AML-193 (cell line): ENCODE measurements around the gene JADE2.
"Not testable (repeated sequence)": the region's sequence is repeated elsewhere in the genome, so short reads cannot be mapped to it uniquely, and the experiment has no call there.

Experiments
- DNase-seq, 2 experiments: peaks; one replicate each; lab custom pipeline; 2025; lab: John Stamatoyannopoulos, UW

Gene JADE2

DNA sequence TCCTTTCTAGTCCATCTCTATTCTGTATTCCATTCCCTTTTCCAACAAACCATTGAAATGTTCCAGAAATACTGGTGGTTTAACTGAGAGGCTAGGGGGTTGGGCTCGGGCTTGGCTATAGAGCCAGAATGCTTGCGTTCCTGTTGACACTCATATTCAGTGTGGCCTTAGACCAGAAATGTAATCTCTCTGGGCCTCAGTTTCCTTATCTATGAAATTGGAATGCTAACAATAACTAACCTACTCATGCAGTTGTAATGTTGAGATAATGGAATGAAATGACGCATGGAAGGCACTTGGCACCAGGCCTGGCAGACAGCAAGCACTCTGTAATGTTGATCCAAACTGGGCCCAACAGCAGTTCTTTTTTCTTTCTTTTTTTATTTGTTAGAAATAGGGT lies 26.8 kb downstream of the JADE2 start:
- DNase-seq = no peak

DNA sequence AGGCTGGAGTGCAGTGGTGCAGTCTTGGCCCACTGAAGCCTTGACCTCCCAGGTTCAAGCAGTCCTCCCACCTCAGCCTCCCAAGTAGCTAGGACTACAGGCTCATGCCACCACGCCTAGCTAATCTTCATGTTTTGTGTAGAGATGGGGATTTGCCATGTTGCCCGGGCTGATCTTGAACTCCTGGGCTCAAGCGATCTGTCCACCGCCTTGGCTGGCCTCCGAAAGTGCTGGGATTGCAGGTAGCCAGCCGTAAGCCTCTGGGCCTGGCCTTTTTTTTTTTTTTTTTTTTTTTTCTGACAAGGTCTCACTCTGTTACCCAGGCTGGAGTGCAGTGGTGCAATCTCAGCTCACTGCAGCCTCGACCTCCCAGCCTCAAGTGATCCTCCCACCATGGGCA lies 27.2 kb downstream of the JADE2 start:
- not testable (repeated sequence) for DNase-seq

GRCh38 chr5:134553821-134554267 lies 28.4 kb downstream of the JADE2 start:
- no peak for DNase-seq

- DNase-seq = no peak
These were observed 29.1 kb downstream of the JADE2 start for GRCh38 chr5:134554319-134555222.

DNA sequence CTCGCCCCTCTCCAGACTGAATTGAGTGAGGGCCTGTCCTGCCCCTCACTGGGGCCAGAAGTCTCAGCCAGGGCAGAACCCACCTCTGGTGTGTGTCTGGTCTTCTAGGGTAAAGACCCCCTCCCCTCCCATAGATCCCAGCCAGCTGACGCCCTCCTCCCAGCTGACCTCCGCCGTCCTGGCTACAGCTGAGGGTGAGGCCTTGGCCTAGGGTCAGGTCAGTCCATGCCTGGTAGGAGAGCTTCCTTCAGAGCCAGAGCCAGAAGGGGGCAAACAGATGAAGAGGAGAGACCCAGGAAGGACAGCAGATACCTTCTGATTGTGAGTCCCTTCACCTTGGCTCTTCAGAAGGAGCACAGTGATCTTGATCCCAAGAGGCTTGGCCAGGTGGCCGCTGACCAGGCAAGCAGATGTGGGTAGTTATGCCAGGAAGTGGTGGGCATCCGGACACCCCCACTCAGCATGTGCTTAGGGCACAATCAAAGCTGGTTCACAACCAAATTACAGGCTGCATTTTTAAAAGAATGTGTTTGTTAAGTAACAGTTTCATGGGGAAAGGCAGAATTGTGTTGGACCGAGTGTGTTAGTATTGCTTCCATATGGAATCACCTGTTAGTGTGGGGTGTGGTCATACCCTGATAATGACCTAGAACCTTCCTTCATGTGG lies 29.9 kb downstream of the JADE2 start:
- DNase-seq = no peak

GRCh38 chr5:134555890-134556311 lies 30.4 kb downstream of the JADE2 start:
- peak; percentile 4 to 14 for DNase-seq

GRCh38 chr5:134556588-134556987 lies 31.1 kb downstream of the JADE2 start:
- not testable (repeated sequence) for DNase-seq

- no peak for DNase-seq
These were observed 31.5 kb downstream of the JADE2 start for GRCh38 chr5:134556994-134557393.

DNA sequence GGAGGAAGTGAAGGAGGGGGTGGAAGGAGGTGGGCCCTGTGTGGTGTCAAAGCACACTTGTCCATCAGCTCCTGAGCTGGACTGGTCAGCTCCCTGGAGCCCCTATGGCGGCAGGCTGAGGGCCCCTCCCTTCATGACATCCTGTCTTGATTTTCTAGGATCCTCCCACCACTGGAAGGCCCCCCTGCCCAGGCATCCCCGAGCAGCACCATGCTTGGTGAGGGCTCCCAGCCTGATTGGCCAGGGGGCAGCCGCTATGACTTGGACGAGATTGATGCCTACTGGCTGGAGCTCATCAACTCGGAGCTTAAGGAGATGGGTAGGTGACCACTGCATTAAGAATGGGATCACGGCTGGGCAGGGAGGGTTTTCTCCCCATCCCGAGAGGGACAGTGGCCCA lies 34.2 kb downstream of the JADE2 start:
- no peak for DNase-seq

DNA sequence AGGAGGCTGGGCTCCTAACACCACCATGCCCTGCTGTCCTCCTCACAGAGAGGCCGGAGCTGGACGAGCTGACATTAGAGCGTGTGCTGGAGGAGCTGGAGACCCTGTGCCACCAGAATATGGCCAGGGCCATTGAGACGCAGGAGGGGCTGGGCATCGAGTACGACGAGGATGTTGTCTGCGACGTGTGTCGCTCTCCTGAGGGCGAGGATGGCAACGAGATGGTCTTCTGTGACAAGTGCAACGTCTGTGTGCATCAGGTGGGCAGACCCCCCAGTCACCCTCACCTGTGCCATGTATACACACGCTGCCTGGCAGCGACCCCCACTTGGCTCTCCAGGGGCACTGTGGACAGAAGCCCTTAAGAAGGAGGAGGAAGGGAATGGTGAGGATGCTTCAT lies 35.2 kb downstream of the JADE2 start:
- no peak for DNase-seq

- peak in 1 of 2 experiments; percentile 26 for DNase-seq
These were observed 36.4 kb downstream of the JADE2 start for GRCh38 chr5:134561871-134562296.

DNA sequence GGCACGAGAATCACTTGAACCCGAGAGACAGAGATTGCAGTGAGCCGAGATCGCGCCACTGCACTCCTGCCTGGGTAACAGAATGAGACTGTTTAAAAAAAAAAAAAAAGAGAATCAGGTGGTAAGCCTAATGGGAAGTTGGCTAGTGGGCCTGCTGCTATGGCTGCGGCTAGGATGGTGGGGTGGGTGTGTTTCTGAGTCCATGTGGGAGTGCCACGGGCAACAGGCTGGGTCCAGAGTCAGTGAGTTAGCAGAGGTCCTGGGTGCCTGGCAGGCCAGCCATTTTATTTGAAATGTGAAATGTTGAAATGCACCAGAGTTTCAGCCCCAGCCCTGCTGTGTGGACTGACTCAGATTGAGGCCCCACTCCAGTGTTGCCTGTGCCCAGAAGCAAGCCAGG lies 37.8 kb downstream of the JADE2 start:
- no peak for DNase-seq

GRCh38 chr5:134563962-134564361 lies 38.5 kb downstream of the JADE2 start:
- no peak for DNase-seq

- DNase-seq = no peak
These were observed 38.9 kb downstream of the JADE2 start for GRCh38 chr5:134564396-134564795.

GRCh38 chr5:134565791-134566740 lies 40.6 kb downstream of the JADE2 start:
- no peak for DNase-seq

DNA sequence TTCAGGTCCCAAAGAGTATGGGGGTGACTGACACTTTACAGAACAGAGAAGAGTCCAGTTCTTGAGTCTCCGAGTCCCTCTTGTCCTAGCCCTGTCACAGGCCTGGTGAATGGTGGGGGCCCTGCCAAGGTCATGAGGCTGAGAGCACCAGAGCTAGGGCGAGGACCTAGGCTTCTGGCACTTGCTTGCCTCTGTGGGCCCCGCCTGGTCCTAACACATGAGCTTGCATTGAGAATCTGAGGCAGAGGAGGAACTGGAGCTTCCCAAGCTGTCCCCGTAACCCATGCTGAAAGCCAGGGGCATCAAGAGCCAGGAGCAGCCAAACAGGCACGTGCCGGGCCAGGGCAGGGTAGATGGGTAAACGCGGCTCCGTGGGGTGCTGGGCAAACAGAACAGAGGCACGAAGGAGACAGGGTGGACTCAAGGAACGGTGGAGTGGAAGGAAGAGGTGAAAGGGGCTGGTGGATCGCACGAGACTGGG lies 41.3 kb downstream of the JADE2 start:
- DNase-seq = no peak

GRCh38 chr5:134567641-134568336 lies 42.3 kb downstream of the JADE2 start:
- DNase-seq = no peak

- no peak for DNase-seq
These were observed 42.8 kb downstream of the JADE2 start for GRCh38 chr5:134568337-134568700.

- no peak for DNase-seq
These were observed 43.6 kb downstream of the JADE2 start for GRCh38 chr5:134568761-134569695.

DNA sequence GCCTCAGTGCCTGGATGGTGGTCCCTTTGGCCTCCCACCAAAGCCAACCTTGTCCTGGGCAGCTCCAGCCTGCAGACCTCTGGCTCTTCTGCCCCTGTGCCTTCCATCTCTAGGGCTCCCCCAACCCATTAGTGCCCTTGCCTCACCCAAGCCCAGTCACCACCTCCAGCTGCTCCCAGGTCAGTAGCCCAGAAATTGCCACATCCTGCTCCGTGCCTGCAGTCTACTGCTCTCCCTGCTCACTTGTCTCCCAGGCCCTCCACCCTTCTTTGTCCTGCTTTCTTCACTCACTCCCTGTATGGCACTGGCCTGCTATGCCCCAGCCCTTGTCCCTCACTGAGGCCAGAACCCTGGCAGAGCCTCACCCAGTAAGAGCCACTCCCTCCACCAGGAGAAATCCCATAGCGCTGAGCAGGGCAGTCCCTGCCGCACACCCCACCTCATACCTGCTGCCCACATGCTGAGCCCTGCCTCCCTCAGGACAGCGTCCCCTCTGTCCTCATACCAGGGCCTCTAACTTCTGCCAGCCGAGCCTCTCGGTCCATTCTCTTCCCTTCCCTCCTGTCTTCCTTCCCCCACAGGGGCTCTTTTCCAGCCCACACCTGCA lies 44.4 kb downstream of the JADE2 start:
- DNase-seq = no peak
